HL-60/S4 treated with phorbol 12-myristate 13-acetate at 8.2 ng/mL for 4 days and 3 days (cell line): Measurements from ENCODE around the gene IFNE.
"Not testable (repeated sequence)": the region's sequence is repeated elsewhere in the genome, so short reads cannot be mapped to it uniquely, and the experiment has no call there.

Experiments
- in situ Hi-C: fragments of 300-500 bp; cut with MboI; formaldehyde crosslinking; loops from 2 replicates; pipeline ENCODE4 v1.15.0; 2022; ENCODE audit warnings: low sequenced_read_pairs

The IFNE gene

DNA sequence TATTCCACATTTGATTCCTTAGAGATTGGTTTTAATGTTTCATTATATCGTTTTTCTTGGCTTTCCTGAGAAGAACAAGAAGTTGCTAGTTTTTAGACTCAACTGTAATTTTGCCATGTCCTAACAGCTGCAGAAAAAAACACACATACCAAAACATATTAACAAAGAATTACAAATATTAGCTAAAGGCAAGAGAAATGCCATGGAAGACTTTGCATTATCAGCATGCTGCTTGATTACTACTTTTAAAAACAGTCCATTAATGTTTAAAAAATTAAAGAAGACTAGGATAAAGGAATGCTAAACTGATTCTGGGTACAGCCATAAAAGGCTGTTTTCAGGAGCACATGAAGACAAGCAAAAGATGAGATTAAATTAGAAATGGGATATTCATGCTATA is 20.5 kb upstream of the IFNE start:
- in situ Hi-C loops: no loop called here

DNA sequence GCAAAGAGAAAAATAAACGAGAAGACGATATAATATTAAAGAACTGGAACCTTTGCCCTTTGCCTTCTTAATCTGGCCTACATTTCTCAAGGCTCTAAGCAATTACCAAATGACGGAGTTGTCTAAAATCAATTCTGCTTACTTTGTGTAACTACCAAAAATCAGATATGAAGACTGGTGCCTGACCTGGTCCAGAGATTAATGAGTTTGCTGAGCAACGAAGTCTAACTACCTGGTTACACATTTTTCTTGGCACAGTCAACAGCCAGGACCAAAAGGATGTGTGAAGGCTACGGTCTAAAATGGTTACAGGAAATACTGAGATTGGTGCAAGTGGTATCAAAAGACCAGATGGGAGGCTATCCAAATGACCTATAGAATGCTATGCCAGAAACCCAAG is 17.8 kb upstream of the IFNE start:
- in situ Hi-C loops: no loop called here

DNA sequence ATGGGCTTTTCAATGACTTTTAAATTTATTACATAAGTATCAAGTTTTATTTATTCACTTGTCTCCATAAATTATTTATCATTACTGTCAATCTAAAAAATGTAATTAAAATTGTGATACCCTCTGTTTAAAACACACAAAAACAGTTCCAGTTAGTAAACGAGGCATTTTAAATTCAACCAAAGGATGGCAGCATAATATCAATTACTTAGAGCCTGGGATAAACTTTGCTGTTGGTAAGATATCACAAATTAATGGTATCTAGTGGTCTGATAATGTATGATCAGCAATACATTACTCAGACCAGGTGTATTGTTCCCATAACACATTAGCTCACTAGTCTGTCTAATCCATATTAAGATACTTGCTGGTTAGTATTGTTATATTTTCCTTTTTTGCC is 9.6 kb upstream of the IFNE start:
- in situ Hi-C loops: no loop called here

DNA sequence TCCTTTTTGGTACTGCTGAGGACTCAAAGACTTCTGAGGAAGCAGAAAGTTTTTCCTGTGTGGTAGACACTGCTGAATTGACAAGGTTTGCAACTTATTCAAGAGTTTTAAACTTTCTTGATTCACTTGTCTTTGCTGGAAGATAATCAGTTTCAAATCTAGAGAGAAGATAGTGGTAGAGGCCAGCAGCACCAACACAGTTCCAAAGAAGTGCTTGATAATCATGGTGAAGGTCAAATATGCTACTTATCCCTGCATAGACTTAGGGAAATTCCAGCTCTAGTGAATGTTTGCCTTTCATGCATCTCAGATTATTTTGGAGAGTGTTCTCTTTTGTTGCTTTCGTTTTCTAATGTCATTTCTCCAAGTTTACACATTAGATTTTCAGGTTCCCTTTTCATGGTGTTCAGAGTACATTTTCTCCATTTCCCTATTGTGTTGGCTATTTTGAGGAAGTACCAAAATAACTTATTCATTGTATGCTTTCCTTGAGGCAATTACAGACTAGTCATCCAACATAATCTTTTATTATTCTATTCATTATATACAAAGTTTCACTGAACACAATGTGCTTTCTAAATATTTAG is 550 bp downstream of the IFNE start:
- in situ Hi-C loops: no loop called here

DNA sequence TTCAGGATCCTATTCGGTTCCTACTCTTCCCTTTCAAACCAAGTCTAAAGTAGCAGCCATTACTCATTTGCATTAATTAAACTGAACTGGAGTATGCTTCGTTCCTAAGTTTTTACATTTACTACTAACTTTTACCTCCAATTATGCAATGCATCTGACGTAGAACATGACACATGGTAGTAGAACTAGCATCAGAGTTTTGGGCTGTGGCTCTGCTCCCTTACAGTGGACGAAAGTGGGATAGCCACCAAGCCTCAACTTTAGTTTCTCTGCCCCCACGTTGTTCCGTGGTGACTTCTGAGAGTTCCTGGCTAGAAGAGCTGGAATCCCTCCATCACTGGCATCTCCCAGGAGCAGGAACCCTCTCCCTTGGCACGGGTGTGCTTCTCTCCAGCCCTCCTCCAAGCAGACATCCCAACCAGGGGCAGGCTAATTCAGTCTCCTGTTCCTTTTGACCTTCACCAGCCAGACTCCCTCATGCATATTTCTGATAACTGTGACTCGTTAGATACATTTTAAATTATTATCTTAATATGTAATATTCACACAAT is 2.9 kb downstream of the IFNE start:
- in situ Hi-C loops: no loop called here

DNA sequence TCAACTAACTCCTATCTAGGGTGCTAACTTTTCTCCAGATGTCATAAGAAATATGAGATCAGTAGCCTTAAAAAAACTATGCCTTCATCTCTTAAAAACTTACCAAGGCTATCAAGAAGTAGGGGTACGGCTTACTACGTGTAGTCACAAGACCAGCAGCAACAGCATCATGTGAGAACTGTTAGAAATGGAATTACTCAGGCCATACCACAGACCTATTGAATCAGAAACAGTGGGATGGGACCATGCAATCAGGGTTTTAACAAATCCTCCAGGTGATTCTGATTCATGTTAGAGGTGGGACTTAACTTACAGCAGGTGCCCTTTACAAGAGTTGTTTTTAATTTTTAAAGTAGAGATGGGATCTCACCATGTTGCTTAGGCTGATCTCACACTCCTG is 4.6 kb downstream of the IFNE start:
- in situ Hi-C loops: no loop called here

DNA sequence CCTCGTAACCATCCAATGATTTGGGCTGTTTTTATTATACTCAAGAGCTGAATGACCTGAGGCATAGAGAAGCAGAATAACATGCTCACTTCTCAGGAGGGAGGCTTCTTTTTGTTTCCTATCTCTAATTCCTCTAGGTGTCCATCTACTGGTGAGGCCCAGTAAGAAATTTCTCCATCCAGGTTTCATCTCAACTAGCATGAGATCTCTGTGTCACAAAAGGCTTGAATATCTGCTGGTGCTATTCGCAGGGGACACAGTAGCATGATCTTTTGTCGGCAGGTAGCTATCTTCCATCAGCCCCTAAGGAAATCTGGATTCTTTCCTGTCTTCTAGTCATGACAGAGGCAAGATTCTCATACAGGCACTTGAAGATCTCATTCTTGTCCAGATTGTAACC is 8.9 kb downstream of the IFNE start:
- in situ Hi-C loops: no loop called here

DNA sequence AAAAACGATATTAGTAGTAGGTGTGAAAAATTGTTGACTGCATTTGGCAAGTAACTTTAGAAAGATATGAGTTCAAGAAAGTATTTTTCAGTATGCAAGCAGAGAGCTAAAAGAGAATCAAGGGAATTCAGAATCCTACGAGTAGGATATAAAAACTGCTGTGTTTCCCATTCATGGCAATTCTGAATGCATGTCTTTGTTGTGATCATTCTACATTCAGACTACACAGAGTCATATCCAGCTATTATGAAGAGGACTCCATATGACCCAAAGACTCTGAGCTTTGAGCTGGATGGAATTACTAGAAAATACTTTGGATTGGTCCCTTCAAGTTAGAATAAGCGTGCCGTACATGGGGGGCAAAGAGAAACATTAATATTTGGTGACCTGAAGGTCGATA is 12.0 kb downstream of the IFNE start:
- in situ Hi-C loops: no loop called here

DNA sequence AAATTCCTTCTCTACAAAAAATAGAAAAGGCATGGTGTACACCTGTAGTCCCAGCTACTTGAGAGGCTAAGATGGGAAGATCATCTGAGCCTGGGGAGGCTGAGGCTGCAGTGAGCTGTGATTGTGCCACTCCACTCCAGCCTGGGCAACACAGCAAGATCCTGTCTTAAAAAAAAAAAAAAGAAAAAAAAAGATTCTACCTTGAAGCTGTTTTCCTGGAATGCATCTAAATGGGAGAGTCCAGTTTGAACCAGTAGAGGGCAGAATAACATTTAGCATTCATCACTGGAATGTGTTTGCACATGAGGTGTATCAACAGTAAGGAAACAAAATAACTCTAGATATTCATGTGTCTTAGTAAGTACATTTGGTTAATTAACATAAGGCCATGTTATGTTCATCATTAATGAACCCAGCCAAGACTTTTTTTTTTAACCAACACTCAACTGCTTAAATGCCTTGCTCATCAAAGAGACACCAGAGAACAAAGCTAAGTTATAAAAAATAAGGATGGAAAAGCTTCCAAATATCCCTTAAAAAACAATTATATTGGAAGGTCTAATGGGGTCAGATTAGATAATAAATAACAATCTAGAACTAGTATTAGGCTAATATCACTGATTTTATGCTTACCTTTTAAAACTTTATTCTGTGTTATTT is 16.1 kb downstream of the IFNE start:
- in situ Hi-C loops: no loop called here

DNA sequence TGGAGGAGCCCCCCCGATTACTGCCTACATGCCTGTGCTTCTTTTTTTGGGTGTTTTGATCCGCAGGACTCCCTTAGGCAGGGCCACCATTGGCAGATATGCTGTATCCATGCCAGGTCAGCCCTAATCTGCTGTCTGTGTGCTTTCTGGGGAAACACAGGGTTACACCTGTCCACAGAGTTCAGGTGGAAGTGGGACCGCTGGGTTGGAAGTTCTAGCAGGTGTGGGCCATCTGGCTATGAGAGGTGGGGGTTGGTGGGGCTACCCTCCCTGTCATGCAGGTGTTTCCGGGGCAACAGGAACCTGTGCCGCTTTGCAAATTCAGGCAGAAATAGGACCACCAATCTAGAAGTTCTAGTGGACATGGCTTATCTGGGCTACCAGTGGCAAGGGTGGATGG is 17.0 kb downstream of the IFNE start:
- in situ Hi-C loops: no loop called here

DNA sequence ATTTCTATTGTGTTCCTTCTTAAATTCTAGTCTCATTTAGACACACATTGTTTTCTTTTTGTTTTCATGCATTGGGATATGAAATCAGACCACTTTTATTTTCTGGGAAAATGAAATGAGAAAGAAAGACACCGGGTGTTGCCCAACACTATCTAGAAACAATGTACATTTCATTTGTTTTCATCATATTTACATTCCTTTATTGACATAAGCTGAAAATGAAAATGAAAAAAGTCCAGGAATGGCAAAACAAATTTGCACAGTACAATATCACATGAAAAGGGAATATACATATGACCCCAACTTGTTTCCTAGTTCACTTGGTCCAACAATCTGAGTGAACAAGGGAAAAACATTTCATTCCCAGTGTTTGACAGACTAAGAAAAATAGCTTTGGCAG is 20.7 kb downstream of the IFNE start:
- in situ Hi-C loops: no loop called here

DNA sequence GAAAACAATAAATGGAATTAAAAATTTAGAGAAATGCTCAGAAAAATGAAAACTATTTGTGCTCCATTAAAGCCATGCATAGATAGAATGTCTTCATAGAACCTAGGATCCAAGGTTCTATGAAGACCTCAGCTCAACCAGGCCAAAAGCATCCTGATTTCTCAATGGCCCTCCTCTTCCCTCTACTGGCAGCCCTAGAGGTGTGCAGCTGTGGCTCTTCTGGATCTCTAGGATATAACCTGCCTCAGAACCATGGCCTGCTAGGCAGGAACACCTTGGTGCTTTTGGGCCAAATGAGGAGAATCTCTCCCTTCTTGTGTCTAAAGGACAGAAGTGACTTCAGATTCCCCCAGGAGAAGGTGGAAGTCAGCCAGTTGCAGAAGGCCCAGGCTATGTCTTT is 26.8 kb downstream of the IFNE start:
- in situ Hi-C loops: no loop called here

DNA sequence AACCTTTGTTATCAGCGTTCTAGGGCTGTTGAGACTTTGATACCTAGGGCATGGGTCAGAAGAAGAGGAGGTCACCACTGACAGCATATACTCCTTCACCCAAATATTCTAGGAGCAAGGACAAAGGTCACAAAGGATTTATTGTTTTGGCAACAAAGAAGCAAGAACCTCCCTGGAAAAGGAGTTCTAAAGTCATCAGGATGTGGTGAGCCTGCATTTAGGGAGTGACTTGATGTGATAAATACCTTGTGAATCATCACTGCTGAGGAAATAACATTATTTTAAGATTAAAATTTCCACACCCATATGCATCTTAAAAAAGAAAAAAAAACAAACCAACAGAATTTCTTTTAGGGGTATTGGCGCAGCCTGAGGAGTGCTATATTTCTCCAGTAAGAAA is 28.0 kb downstream of the IFNE start:
- in situ Hi-C loops: no loop called here

DNA sequence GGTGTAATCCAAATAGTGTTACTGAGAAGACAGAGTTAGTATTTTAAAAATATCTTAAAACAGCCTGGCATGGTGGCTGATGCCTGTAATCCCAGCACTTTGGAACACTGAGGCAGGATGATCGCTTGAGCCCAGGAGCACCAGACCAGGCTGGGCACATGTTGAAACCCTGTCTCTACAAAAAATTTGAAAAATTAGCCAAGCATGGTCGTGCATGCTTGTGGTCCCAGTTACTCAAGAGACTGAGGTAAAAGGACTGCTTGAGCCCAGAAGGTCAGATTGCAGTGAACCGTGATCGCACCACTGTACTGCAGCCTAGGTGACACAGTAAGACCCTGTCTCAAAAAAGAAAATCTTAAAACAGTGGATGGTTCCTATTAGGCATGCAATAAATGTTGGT is 29.4 kb downstream of the IFNE start:
- in situ Hi-C loops: no loop called here

DNA sequence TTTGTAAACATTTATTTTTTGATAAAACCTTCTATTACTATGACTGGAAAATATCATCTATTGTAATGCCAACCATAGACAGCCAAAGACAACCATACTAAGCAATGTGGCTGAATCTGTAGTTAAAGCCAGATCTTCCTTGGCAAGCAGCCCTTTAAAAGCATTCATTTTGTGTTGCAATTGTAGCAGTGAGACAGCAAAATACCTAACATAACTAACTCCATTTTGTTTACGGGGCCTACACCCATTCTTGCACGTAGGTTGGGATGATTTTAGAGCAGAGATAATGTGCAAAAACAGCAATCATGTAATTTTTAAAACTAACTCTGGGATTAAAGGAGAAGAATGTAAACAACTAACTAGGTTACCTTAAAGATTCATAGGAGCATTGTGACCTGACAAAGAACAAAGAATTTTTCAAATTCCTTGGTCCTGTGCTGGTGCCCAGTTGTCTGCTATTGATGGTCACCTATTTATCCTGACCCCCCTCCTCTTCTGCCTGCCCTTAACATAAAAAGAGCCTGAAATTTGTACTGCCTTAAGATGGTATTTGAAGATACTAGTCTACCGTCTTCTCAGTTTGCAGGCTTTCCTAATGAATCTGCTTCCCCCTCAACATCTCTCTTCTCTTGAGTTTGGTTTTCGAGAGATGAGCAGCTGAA is 31.2 kb downstream of the IFNE start:
- in situ Hi-C loops: no loop called here

DNA sequence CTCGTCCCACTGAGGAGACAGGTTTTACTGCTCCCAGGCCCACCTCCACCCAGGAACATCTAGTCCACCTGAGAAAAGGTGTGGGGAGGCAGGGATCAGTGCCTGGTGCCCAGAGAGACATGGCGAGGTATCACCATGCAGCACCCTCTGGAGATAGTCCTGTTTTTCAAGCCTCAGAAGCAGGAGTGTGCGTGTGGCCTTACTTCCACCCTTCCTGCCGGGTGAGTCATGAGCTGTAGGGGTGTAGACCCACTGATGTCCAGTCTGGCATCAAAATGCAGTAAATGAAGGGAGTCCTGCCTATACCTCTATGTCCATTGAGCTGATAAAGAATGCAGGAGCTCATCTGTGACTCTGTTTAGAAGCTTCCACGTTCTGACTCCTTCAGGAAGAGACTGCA is 32.8 kb downstream of the IFNE start:
- in situ Hi-C loops: not testable (repeated sequence)

DNA sequence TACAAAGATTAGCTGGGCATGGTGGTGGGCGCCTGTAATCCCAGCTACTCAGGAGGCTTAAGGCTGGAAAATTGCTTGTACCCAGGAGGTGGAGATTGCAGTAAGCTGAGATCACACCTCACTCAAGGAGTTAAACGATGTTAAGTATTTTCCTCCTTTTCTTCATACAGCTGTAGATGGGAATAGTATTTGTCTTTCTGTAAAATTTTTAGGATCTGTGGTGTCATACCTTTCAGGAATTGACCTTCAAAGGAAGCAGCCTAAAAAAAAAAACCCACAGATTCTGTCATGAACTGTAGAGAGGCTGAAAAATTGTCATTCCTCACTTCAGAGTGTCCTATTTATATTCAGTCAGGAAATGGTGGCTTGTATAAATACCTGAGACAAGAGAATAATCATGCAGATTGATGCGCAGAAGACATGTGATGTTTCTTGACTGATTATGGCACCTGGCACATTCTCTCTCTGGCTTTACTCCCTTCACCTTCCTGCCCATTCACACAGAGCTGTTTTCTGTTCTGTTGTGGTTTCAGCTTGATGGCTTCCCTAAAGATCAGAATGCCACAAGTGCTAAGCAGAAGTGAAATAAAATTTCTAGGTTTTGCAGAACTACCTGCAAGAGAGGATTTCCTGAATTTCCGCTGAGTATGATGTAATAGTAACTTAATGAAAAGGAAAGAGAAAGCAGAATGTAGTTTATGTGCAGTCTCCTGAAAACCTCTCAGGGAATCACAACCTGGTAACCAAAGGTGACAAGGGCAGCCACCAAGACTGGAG is 38.1 kb downstream of the IFNE start:
- in situ Hi-C loops: no loop called here

DNA sequence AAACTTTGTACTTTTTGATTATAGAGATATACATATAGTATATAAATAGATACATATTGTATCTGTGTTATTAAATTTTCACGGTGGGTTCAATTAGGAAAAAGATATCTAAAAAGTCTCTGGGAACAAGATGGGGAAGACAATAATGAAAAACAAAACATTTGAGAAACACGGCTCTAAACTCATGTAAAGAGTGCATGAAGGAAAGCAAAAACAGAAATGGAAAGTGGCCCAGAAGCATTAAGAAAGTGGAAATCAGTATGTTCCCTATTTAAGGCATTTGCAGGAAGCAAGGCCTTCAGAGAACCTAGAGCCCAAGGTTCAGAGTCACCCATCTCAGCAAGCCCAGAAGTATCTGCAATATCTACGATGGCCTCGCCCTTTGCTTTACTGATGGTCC is 42.0 kb downstream of the IFNE start, which contains the start of gene IFNA1:
Gene IFNA1 (plus strand): TSS at position 301 of the 400 bp plus-strand sequence. CDS start 69 bp downstream, at position 370.
- in situ Hi-C loops: no loop called here

DNA sequence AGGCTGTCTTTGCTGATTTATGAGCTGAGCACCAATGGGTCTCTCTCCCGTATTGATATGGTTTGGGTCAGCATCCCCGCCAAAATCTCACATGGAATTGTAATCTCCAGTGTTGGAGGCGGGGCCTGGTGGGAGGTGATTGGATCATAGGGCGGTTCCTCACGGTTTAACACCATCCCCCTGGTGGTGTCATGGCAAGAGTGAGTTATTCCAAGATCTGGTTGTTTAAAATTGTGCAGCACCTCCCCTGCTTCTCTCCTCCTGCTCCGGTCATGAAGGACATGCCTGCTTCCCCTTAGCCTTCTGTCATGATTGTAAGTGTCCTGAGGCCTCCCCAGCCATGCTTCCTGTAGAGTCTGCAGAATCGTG is 47.1 kb downstream of the IFNE start:
- in situ Hi-C loops: not testable (repeated sequence)

DNA sequence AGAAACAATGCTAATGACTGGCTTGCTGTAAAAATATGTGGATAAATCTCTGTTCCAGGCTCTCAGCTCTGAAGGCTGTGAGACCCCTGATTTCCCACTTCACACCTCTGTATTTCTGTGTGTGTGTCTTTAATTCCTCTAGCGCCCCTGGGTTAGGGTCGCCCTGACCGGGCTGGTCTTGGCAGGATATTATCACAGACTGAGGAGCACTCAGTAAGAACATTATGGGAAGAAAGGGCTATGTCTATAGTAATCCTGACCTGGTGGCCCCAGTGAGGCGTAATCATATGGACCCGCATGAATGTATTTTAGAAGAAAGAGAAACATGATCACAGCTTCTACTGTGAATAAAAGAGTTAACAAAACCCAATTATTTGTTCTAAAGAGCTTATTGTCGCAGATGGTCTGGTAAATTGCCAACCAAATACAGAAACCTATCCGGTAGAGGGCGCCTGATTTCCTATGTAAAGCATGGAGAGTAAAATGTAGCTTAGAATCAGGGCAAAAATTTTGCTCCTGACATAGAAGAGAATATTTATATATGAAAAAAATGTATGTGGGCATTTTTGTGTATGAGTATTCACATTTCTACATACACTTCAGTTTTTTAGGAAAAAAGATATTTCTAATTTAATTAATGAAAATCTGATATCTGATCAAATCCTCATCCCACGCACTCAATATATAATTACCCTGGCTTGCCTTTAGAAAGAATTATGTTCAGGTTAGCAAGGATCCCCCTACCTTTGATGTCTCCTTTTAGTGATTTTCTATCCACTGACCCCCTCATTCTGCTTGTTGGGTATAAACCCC is 47.7 kb downstream of the IFNE start:
- in situ Hi-C loops: no loop called here
